ENCODE measurements around the gene FLNB.
A peak's percentile ranks its signal among the peaks of the same experiment; 100 is the strongest.

FLNB gene

DNA sequence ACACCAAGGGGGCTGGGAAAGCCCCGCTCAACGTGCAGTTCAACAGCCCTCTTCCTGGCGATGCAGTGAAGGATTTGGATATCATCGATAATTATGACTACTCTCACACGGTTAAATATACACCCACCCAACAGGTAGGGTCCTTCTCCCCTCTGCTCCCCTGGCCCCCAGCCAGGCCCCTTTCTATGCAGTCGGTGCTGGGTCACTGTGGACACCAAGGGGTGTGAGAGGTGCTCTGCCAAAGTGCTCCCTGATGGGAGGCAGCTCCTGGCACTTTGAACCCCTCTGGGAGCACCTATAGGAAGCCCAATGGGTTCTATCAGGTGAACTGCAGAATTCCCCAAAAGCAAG is 103.9 kb downstream of the FLNB start:
- no peak for DNase-seq

DNA sequence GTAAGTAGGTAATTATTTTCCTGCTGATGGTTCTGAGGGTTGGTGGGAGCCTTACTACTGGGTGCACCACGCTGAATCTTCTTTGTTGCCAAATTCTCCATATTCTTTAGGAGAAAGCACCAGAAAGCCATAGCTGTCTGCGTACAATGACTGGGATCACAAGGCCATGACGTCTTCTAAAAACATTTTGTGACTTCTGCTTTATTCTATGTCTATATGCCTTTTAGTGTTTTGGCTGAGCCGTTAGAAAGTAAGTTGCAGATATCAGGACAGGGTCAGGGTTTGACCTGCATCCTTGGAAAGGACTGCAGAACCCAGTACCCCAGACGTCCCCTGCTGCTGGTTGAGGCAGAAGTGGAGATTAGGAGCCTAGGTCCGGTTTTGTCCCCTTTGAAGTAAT is 107.0 kb downstream of the FLNB start:
- DNase-seq = no peak

DNA sequence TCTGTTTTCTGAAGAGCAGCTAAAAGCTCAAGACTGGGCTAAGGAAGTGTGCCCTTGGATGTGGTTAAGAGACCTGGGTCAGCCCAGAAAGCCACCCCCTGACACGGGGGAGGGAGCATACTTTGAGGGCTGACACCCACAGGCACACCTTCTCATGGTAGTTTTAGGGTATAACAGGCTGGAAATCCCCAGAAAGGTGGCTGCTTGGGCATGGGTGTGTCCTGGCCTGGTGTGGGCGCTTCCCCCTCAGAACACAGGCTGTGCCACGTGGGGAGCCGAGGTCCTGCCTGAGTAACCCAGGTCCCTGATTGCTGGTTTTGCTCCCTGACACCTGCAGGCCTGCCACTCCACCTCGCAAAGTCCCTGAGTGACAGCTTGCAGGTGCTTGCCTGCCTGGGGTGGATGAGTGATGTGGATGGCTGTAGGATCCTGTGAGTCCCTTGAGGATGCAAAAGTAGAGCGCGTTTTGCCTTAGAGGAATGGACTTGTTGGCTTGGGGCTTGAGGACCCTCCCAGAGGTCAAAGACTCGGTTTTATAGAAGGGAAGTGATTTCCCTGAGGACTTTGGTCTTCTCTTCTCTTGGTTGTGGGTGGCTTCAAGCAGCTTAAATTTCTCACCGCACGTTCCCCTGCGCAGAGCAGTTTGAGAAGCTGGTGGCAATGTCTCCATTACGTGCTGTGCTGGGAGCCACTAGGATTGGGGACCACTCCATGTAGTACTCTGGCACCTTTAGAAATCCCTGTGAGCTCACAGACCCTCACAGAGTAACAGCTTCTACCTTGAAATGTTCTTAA is 108.1 kb downstream of the FLNB start:
- DNase-seq = no peak

DNA sequence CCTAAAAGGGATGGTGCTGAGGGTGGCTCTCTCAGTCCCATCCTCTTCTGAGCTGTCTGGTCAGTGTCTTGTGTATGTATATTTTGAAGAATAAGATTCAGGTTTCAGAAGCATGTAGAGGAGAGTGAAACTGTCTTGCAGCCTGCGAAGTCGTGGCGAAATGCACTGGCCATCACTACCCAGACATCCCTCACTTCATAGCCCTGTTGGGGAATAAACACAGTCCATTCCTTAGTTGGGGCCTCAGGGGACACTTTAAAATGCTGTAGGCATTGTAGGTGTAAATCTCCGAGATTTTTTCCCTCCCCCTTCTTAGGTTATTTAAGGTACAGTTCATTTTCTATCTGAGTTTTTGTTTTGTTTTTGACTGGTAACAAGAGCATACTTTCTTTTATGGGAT is 108.8 kb downstream of the FLNB start:
- no peak for DNase-seq

DNA sequence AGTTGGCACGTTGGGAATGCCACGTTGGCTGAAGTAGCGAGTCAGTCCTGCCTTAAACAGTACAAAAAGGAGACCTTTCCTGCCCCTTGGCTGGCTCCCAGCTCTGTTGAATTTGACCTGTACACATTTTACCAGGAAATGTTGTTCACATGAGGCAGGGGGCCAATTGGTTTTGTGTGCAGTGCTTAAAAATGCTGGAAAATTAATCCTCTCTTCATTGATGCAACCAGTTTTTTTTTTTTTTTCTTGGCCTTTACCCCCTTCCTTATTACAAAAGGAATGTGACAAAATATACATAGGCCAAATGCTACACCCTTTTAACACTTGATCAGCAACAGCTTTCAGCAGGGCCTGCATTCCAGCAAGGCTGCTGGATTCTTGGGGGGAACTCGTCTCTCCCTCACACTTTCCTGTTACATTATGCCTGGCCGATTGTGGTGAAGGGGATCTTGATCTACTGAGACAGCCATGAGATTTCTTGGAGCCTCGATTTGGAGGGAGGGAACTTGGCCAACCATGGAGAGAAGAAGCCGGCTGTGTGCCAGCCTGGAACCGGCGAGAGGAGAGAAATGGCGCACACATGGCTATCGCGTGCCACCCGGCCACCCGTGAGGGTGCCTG is 109.4 kb downstream of the FLNB start:
- peak; percentile 55 for DNase-seq

DNA sequence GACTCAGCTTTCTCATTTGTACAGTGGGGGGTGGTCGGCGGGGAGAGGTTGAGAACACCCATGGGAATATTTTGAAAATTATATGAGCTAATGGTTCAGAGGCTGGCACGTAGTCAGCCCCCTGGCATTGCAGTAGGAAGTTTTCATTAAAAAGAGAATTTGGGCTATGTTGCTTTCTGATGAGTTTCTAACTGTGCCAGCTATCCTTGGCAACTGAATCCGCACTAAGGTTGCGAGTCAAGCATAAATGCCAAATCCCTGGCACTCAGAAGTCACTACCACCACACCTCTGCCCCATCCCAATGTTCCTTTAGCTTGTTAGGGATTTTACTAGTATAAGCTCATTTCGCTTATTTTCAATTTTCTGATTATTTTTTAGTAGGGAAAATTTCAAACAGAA is 111.0 kb downstream of the FLNB start:
- no peak for DNase-seq

DNA sequence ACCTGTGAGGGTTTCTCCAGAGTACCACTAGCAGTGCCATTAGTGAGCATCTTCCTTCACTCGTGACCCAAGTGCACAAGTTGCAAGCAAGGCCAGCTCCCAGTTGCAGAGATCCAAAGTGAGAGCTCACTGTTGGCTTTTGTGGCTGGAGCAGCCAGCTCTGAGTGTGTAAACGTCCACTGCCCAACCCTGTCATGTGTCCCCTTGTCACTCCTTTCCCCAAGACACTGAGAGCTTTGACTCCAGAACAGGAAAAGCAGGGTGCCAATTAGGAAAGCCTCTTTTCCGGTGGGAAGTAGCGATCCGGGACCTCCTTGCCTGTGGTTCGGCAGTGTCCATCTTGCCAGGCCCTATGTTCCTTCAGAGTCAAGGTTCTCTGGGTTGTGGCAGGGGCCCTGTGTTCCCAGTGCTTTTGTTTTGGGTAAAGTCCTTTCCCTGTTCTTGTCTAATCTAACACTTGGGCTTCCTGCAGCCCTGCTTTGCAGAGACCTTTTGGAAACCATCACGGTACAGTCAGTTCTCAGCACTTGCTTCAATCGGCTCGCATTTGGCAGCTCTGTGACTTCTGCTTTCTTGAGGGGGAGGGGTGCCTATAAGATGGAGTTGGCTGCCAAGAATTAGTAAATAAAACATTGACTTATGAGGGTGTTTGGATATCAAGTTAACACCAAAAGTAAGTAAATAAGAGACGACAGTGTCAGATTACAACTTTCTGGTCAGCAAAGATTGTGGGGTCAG is 112.0 kb downstream of the FLNB start:
- no peak for DNase-seq

DNA sequence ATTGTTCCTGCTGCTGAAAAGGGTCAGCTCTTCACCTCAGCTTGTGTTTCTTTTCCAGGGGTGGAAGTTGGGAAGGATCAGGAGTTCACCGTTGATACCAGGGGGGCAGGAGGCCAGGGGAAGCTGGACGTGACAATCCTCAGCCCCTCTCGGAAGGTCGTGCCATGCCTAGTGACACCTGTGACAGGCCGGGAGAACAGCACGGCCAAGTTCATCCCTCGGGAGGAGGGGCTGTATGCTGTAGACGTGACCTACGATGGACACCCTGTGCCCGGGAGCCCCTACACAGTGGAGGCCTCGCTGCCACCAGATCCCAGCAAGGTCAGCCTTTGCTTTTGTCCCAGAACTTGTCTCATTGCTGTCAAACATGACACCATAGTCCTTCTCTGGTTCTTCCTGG is 113.0 kb downstream of the FLNB start:
- DNase-seq = no peak

DNA sequence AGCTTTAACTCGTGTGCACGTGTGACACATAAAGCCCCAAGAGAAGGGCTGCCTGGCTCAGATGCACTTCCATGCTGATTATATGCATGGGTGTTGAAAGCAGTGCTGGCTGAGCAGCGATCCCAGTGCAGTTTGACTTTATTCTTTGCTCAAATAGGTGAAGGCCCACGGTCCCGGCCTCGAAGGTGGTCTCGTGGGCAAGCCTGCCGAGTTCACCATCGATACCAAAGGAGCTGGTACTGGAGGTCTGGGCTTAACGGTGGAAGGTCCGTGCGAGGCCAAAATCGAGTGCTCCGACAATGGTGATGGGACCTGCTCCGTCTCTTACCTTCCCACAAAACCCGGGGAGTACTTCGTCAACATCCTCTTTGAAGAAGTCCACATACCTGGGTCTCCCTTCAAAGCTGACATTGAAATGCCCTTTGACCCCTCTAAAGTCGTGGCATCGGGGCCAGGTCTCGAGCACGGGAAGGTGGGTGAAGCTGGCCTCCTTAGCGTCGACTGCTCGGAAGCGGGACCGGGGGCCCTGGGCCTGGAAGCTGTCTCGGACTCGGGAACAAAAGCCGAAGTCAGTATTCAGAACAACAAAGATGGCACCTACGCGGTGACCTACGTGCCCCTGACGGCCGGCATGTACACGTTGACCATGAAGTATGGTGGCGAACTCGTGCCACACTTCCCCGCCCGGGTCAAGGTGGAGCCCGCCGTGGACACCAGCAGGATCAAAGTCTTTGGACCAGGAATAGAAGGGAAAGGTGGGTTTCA is 114.9 kb downstream of the FLNB start:
- DNase-seq = no peak

DNA sequence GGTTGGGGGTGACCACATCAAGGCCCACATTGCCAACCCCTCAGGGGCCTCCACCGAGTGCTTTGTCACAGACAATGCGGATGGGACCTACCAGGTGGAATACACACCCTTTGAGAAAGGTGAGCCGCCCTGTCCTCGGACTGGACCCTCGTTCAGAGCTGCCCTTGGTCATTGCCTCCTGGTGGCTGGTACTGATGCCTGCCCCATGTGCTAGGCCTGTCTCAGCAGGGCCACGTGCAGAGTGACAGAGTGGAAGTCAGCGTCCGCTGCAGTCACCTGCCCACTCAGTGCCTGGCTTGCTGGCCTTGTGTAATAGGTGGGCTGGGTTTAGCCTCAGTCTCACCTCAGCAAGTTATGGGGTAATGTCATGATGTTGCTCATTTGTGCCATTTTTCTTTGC is 116.2 kb downstream of the FLNB start:
- DNase-seq = no peak

DNA sequence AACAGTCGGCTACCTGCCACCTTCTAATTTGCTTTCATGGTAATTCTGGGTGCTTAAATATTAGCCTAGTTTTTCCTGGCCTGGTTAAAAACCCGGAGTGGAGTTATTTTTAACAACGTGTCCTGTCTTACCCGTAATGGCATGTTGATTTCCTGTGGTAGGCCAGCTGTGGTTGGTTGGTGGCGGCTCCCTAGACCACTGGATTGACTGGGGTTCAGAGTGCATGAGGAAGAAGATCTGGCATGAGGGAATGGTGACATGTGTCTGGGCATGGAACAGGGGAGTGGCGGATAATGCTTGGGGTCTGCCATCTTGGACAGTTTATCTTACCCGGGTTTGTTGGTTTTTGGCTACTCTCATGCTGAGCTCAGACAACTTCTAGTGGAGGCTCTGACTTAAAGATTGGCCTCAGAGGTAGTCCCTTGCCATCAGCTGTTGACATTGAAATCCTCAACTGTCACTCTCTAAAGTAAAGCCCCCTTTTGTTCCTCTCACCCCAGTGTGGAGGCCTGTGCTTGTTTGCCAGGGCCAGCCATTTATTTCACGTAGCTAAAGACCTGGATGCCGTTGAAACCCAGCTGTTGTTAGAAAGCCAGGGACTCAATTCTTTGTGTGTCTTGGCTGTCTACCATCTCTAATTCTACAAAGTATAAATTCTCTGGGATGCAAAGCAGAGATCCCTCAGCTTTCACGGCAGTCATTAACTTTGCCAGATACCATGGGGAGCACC is 121.0 kb downstream of the FLNB start:
- no peak for DNase-seq

DNA sequence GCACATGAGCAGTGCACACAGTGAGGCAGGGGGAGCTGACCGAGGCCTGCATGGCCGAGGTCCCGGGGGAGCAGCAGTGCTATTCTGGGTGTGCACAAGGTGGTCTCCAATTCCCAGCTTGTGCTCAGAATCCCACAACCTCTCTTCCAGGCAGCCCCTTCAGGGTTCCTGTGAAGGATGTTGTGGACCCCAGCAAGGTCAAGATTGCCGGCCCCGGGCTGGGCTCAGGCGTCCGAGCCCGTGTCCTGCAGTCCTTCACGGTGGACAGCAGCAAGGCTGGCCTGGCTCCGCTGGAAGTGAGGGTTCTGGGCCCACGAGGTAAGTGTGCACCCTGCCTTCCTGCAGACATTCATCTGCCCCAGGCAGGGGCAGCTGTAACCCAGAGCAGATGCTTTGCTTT is 122.4 kb downstream of the FLNB start:
- no peak for DNase-seq

DNA sequence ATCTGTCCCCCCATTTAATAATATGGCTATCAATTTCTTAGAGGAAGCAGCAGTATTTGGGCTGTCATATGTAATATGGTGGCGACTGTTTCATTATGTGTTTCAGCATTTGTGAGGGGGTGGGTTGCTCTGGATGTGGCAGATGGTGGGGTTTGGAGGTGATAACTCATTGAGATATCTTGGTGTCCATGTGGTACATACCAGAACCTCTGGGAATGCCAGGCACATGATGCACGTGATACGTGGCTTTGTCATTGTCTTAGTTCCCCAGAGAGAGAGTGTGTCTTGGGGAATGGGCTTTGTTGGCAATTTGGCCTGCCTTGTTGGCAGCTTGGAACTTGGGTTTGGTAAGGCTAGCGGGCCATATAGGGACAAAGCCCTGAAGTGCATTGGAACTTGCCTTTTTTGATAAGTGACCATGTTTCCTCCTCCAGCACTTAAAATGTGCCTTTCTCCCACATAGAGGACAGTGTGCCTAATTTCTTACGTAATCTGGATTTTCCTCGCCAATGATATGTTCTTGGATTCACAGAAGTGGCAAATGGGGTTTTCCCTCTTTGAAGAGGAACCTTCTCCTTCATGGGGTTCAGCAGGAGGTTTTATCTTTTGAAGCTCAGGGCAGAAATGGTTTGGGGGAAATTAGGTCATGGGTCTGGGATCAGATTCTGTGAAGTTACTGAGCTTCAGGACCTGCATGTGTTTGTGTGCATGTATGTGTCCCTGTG is 123.0 kb downstream of the FLNB start:
- no peak for DNase-seq

DNA sequence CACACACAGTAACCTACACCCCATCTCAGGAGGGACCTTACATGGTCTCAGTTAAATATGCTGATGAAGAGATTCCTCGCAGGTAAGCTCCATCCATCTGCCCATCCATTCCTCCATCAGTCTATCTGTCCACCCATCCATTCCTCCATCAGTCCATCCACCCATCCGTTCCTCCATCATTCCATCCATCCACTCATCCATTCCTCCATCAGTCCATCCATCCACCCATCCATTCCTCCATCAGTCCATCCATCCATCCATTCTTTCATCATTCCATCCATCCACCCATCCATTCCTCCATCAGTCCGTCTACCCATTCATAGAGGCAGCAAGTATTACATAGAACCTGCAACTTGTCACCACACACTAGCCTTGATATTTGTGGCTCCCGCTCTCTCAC is 124.6 kb downstream of the FLNB start:
- no peak for DNase-seq

DNA sequence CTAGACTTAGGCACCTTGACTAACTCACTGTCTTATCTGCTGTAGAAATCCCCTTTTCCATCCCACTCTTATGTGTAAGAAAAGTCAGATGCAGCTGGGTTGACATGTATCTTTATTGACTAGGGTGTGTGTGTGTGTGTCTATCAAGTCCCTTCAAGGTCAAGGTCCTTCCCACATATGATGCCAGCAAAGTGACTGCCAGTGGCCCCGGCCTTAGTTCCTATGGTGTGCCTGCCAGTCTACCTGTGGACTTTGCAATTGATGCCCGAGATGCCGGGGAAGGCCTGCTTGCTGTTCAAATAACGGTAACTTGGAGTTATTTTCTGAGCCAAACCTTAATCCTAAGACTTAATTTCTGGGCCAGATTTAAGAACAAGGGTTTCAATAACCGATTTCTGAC is 126.2 kb downstream of the FLNB start:
- DNase-seq = no peak

DNA sequence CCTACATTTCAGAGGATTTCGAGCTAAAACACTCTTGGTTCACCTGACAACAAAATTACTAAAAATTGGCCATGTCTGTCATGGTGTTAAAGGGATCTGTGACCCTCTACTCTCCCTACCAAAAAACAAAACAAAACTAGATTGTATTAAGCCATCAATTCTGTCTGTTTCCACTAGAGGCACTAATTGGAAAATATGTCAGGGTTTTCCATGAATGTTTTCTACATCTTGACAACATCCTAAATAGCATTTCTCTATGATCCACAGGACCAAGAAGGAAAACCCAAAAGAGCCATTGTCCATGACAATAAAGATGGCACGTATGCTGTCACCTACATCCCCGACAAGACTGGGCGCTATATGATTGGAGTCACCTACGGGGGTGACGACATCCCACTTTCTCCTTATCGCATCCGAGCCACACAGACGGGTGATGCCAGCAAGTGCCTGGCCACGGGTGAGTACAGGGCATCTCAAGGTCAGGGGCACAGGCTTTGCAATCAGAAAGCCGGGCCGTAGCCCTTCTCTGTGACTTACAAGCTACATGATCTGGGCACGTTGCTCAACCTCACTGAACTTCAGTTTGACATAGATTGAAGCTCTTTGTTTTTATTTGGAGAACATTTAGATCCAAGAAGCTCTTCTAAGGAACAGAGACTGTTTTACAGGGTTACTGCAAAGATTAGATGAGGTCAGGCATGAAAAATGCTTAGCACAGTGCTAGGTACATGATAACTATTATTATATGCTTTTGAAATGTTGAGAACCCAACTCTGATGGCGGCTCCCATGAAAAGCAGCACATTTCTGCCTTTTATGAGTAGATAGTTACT is 127.7 kb downstream of the FLNB start:
- DNase-seq = no peak

DNA sequence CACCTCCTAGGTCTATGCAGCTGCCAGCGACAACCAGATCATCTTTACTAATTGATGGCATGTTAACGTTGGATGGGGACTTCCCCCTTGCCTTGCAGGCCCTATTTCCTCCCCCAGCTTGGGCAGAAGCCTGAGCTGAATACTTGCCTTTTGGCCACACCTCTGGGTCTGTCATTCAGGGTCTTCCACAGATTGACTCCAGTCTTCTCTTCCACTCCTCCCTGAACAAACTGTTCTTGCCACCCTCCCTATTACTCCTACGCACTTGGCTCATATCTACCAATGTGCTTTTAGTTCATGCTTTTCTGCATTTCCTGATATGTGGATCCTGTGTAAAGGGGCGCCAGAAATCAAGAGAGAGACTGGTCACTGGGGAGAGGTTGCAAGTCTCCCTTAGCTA is 129.1 kb downstream of the FLNB start:
- no peak for DNase-seq

DNA sequence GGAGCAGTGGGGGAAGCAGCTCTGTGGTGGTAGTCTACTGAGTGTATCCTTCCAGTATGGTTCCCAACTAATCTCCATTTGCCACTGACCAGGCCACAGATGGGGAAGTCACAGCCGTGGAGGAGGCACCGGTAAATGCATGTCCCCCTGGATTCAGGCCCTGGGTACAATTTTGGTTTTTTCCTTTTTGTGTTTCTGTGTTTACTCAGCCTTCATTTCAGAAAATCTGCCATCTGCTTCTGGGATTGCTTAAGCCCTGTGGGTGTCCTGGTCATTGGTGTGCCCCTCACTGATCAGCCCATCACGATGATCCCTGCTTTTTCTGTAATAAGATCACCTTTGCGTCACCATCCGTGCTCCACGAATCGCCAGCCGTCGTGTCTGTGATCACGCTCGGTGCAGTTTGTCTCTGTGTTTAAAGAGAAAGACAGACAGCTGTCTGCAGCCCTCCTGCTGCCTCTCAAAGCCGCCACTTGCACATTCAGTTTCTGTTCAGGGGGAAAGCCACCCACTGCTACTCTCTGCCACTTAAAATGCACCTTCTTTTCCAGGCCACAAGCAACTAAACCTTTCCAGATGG is 133.6 kb downstream of the FLNB start:
- DNase-seq = no peak

DNA sequence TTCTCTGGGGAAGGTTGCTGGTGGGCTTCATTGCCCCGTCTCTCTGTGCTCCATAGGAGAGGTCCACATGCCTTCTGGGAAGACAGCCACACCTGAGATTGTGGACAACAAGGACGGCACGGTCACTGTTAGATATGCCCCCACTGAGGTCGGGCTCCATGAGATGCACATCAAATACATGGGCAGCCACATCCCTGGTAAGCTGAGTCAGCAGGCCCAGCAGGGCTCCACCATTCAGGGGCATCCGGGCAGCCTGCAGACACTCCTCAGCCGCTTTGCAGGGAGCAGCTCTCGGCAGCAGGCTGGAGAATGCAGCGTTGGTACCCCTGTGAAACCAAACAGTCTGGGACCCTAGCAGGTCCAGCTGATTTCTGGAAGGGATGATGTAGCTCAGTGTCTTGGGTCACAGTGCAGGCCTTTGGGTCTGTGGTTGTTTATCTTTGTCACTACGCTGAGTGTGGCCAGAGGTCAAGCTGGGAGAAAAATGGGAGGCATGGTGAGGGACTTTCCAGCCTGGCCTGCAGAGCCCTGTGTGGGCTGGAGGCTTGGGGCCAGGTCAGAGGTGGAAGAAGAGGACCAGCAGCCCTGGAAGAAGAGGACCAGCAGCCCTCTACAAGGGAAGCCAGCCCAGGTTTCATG is 135.3 kb downstream of the FLNB start:
- no peak for DNase-seq
